Measurements from ENCODE around the gene SEMA3E. TPM values are rescaled to one million over a fixed set of nuclear protein-coding genes. Genes with fewer than 3 reads are reported as not detected.

SEMA3E gene
- total and polyA plus RNA-seq, 4 experiments from 2014 or later, result not detected

DNA sequence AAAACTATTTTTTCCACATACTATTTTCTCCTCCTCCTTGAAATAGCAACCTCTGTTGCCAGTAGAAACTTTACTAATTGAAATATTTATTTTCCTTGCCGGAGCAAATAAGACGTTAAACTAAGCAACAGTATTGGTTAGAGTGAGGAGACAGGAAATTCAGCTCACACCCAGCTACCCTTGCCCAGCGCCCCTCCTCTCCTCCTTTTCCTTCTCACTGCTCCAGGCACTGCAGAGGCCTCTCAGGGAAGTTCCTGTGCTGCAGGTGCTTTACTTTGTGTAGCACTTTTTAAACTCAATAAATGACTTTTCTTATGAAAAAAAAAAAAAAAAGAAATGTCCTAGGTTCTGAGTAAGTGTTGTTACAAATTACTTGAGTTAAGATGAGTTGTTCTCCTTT lies 134.0 kb downstream of the SEMA3E start:
- H3K27me3 Mint-ChIP-seq, result no peaks in the 10 kb centered on the region

GRCh38 chr7:83509255-83510021 lies 139.5 kb downstream of the SEMA3E start:
- intact Hi-C loops (cut with micrococcal nuclease), result no loop called here

More for the DNA sequence above, 134.0 kb downstream of the SEMA3E start:
- POLR2A ChIA-PET (ENCODE audit: partially characterized antibody), result no interaction called here
- no peaks in the 10 kb centered on the region for H3K4me1 ChIP-seq (ENCODE audit: insufficient read depth, low read length)
- CTCF ChIA-PET (ENCODE audit: partially characterized antibody), result no interaction called here
- no peaks in the 10 kb centered on the region for H3K27me3 ChIP-seq (ENCODE audit: insufficient read depth, low read length)
- intact Hi-C loops (cut with micrococcal nuclease), result no loop called here
- no peak overlapping the region for H3K4me3 Mint-ChIP-seq
- peaks cover 0 to 3% of the 10 kb centered on the region in 2 donors for H3K9me3 ChIP-seq (ENCODE audit: control insufficient read depth in 1 of 2, low read length in 2 of 2)
- H3K27ac ChIP-seq (ENCODE audit: low read depth, low read length), result no peak overlapping the region
- no peaks in the 10 kb centered on the region for H3K36me3 Mint-ChIP-seq
- H3K27ac Mint-ChIP-seq, result no peak overlapping the region
- no peaks in the 10 kb centered on the region for H3K4me1 Mint-ChIP-seq
- no peaks in the 10 kb centered on the region for H3K36me3 ChIP-seq (ENCODE audit: insufficient read depth, low read length)
- H3K4me3 ChIP-seq (ENCODE audit: low read length in 2 of 2), result no peak overlapping the region
- no peak for DNase-seq
- H3K9me3 Mint-ChIP-seq, result peaks cover 0 to 23% (median 5%) of the 10 kb centered on the region in 8 donors

DNA sequence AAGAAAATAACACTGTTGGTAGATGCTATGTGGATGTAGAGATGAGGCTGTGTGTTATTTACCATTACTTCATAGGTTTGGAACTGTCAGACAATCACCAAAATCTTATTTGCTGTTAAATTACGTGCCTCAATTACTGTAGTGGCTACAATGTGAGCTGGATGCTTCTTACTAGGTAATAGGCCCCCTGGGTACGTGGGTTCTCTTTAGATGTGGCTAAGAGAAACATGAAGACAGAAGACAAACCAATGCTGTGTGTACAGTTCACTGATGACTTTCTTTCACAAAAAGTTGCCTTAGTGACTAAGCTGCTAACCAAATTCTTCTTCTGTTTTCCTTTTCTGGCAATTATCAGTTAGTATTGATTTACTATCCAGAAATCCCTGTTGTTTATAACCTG lies 144.6 kb downstream of the SEMA3E start:
- Histone ChIP-seq H3K4me1 (ENCODE audit: insufficient read depth, low read length) (no peaks in the 10 kb centered on the region), H3K4me3 (ENCODE audit: low read length in 2 of 2) (no peak overlapping the region), H3K27me3 (ENCODE audit: insufficient read depth, low read length) (no peaks in the 10 kb centered on the region), H3K9me3 (ENCODE audit: control insufficient read depth in 1 of 2, low read length in 2 of 2) (no peaks in the 10 kb centered on the region), H3K36me3 (ENCODE audit: insufficient read depth, low read length) (no peaks in the 10 kb centered on the region), H3K27ac (ENCODE audit: low read depth, low read length) (no peak overlapping the region)
- Mint-ChIP-seq H3K4me3 (no peak overlapping the region), H3K9me3 (peaks cover 0 to 9% (median 4%) of the 10 kb centered on the region in 8 donors), H3K4me1 (no peaks in the 10 kb centered on the region), H3K27ac (no peak overlapping the region), H3K36me3 (no peaks in the 10 kb centered on the region), H3K27me3 (no peaks in the 10 kb centered on the region)
- CTCF ChIA-PET (ENCODE audit: partially characterized antibody), result no interaction called here
- no peak for DNase-seq
- POLR2A ChIA-PET (ENCODE audit: partially characterized antibody), result no interaction called here
- intact Hi-C loops (cut with micrococcal nuclease), result no loop called here

More at GRCh38 chr7:83509255-83510021, 139.5 kb downstream of the SEMA3E start:
- peaks cover 0 to 3% of the 10 kb centered on the region in 2 donors for H3K9me3 ChIP-seq (ENCODE audit: control insufficient read depth in 1 of 2, low read length in 2 of 2)
- H3K27me3 ChIP-seq (ENCODE audit: insufficient read depth, low read length), result no peaks in the 10 kb centered on the region
- Mint-ChIP-seq H3K4me3 (no peak overlapping the region), H3K27ac (no peak overlapping the region), H3K27me3 (no peaks in the 10 kb centered on the region), H3K36me3 (no peaks in the 10 kb centered on the region), H3K9me3 (peaks cover 0 to 16% (median 7%) of the 10 kb centered on the region in 8 donors), H3K4me1 (no peaks in the 10 kb centered on the region)
- no peak overlapping the region for H3K27ac ChIP-seq (ENCODE audit: low read depth, low read length)
- H3K4me3 ChIP-seq (ENCODE audit: low read length in 2 of 2), result no peak overlapping the region
- H3K4me1 ChIP-seq (ENCODE audit: insufficient read depth, low read length), result no peaks in the 10 kb centered on the region
- no peaks in the 10 kb centered on the region for H3K36me3 ChIP-seq (ENCODE audit: insufficient read depth, low read length)
- ChIA-PET POLR2A (ENCODE audit: partially characterized antibody) (no interaction called here), CTCF (ENCODE audit: partially characterized antibody) (no interaction called here)
- DNase-seq, result no peak

GRCh38 chr7:83502636-83503035 lies 146.3 kb downstream of the SEMA3E start:
- Mint-ChIP-seq H3K4me3 (no peak overlapping the region), H3K27me3 (no peaks in the 10 kb centered on the region), H3K27ac (no peak overlapping the region), H3K36me3 (no peaks in the 10 kb centered on the region), H3K4me1 (no peaks in the 10 kb centered on the region), H3K9me3 (peaks cover 0 to 9% (median 2%) of the 10 kb centered on the region in 8 donors)
- Histone ChIP-seq H3K4me1 (ENCODE audit: insufficient read depth, low read length) (no peaks in the 10 kb centered on the region), H3K27ac (ENCODE audit: low read depth, low read length) (no peak overlapping the region), H3K9me3 (ENCODE audit: control insufficient read depth in 1 of 2, low read length in 2 of 2) (no peaks in the 10 kb centered on the region), H3K27me3 (ENCODE audit: insufficient read depth, low read length) (no peaks in the 10 kb centered on the region), H3K36me3 (ENCODE audit: insufficient read depth, low read length) (no peaks in the 10 kb centered on the region), H3K4me3 (ENCODE audit: low read length in 2 of 2) (no peak overlapping the region)
- ChIA-PET POLR2A (ENCODE audit: partially characterized antibody) (no interaction called here), CTCF (ENCODE audit: partially characterized antibody) (no interaction called here)
- intact Hi-C loops (cut with micrococcal nuclease), result no loop called here
- DNase-seq, result no peak

DNA sequence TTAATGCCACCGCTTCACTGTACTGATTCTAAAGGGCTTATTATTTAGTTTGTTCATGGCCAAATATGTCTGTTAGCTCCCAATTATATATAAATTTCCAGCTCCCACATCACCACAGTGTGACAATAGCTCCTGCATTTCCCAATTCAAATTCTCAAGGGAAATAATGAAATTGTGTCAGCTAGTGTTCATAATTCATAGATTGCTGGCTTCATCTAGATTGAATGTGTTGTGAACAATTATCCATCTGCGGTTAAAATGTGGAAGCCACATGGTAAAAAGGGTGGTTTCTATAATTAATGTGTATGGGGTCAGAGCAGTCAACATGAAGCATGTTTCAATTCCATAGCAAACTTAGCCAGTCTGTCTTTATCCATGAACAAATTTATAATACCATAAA lies 154.3 kb downstream of the SEMA3E start:
- ChIA-PET CTCF (ENCODE audit: partially characterized antibody) (no interaction called here), POLR2A (ENCODE audit: partially characterized antibody) (no interaction called here)
- intact Hi-C loops (cut with micrococcal nuclease), result no loop called here
- no peaks in the 10 kb centered on the region for H3K4me1 ChIP-seq (ENCODE audit: insufficient read depth, low read length)
- no peaks in the 10 kb centered on the region for H3K9me3 ChIP-seq (ENCODE audit: control insufficient read depth in 1 of 2, low read length in 2 of 2)
- DNase-seq, result no peak
- no peaks in the 10 kb centered on the region for H3K27me3 ChIP-seq (ENCODE audit: insufficient read depth, low read length)
- H3K27ac ChIP-seq (ENCODE audit: low read depth, low read length), result no peak overlapping the region
- peaks cover 0 to 3% (median 0%) of the 10 kb centered on the region in 8 donors for H3K9me3 Mint-ChIP-seq
- H3K4me3 ChIP-seq (ENCODE audit: low read length in 2 of 2), result no peak overlapping the region
- H3K27ac Mint-ChIP-seq, result no peak overlapping the region
- H3K27me3 Mint-ChIP-seq, result no peaks in the 10 kb centered on the region
- no peaks in the 10 kb centered on the region for H3K36me3 Mint-ChIP-seq
- no peaks in the 10 kb centered on the region for H3K4me1 Mint-ChIP-seq
- no peak overlapping the region for H3K4me3 Mint-ChIP-seq
- H3K36me3 ChIP-seq (ENCODE audit: insufficient read depth, low read length), result no peaks in the 10 kb centered on the region

DNA sequence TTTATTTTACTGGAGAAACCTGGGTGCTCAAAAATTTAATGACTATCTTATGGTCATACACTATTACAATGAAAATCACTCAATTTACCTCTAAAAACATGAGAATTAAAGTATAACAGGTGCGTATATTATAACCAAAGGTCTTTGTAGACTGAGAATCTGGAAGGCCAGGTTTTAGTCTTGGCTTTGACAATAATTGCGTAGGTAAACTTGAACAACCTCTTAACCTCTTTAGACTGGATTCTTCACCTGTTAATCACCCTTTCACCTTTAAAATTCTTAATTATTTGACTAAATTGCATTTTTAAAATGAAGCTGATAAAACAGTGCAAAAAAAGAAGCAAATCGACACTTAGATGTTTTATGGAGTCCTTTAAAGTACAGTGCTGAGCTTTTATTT lies 156.1 kb downstream of the SEMA3E start:
- ChIA-PET POLR2A (ENCODE audit: partially characterized antibody) (no interaction called here), CTCF (ENCODE audit: partially characterized antibody) (no interaction called here)
- intact Hi-C loops (cut with micrococcal nuclease), result no loop called here
- DNase-seq, result no peak
- H3K4me1 Mint-ChIP-seq, result no peaks in the 10 kb centered on the region
- peaks cover 0 to 6% (median 2%) of the 10 kb centered on the region in 8 donors for H3K9me3 Mint-ChIP-seq
- Histone ChIP-seq H3K4me3 (ENCODE audit: low read length in 2 of 2) (no peak overlapping the region), H3K27me3 (ENCODE audit: insufficient read depth, low read length) (no peaks in the 10 kb centered on the region), H3K4me1 (ENCODE audit: insufficient read depth, low read length) (no peaks in the 10 kb centered on the region), H3K9me3 (ENCODE audit: control insufficient read depth in 1 of 2, low read length in 2 of 2) (no peaks in the 10 kb centered on the region), H3K36me3 (ENCODE audit: insufficient read depth, low read length) (no peaks in the 10 kb centered on the region), H3K27ac (ENCODE audit: low read depth, low read length) (no peak overlapping the region)
- H3K36me3 Mint-ChIP-seq, result no peaks in the 10 kb centered on the region
- no peak overlapping the region for H3K4me3 Mint-ChIP-seq
- no peaks in the 10 kb centered on the region for H3K27me3 Mint-ChIP-seq
- H3K27ac Mint-ChIP-seq, result no peak overlapping the region

DNA sequence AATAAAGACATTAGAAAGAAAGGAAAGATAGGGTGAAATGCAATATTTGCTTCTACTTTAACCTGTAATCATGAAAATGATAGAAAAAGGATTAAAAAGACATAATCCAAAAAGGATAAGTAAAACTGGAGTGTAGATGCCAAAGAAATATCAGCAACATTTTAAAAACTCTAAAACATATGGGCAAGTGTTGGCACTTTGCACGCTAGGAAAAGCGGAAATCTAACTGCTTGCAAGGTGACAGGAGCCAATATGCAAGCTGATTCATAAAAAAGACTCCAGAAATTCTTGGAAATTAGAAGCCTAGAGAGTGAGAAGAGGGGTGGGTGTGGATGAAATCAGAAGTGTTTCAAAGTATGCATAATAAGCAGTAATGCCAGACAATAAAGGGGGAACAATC lies 161.1 kb downstream of the SEMA3E start:
- Mint-ChIP-seq H3K4me3 (no peak overlapping the region), H3K36me3 (no peaks in the 10 kb centered on the region), H3K27ac (no peak overlapping the region), H3K27me3 (no peaks in the 10 kb centered on the region), H3K9me3 (peaks cover 2 to 8% (median 5%) of the 10 kb centered on the region in 8 donors), H3K4me1 (no peaks in the 10 kb centered on the region)
- Histone ChIP-seq H3K27me3 (ENCODE audit: insufficient read depth, low read length) (no peaks in the 10 kb centered on the region), H3K27ac (ENCODE audit: low read depth, low read length) (no peak overlapping the region), H3K4me3 (ENCODE audit: low read length in 2 of 2) (no peak overlapping the region), H3K9me3 (ENCODE audit: control insufficient read depth in 1 of 2, low read length in 2 of 2) (no peaks in the 10 kb centered on the region), H3K4me1 (ENCODE audit: insufficient read depth, low read length) (no peaks in the 10 kb centered on the region), H3K36me3 (ENCODE audit: insufficient read depth, low read length) (no peaks in the 10 kb centered on the region)
- no peak for DNase-seq
- POLR2A ChIA-PET (ENCODE audit: partially characterized antibody), result no interaction called here
- intact Hi-C loops (cut with micrococcal nuclease), result no loop called here
- CTCF ChIA-PET (ENCODE audit: partially characterized antibody), result no interaction called here
